Right lobe of liver (tissue), 4 donors: ENCODE data around the gene VAV2.

Experiments
- POLR2A ChIP-seq: fragments of 450-650 bp; IDR thresholded peaks from one replicate; pipeline ENCODE4 v1.6.1; 2017; ENCODE audit warnings: antibody characterized with exemption, mild to moderate bottlenecking
- TF ChIP-seq, protein P1 (sequence below), 4 donors: fragments of 200-600 bp in 3 of 4; fragments of 450-650 bp in 1 of 4; IDR thresholded peaks; one replicate each; pipeline versions ENCODE4 v1.5.1 to v1.8.0; 2016 to 2022; ENCODE audit warnings: antibody characterized with exemption in 4 of 4, mild to moderate bottlenecking in 2 of 4
- donor health status: DM: no; HTN: no; CAD: no.
- donor health status: DM: no; HTN: no; CAD: no.
- donor health status: DM: no; HTN: yes; CAD: no.

DNA sequence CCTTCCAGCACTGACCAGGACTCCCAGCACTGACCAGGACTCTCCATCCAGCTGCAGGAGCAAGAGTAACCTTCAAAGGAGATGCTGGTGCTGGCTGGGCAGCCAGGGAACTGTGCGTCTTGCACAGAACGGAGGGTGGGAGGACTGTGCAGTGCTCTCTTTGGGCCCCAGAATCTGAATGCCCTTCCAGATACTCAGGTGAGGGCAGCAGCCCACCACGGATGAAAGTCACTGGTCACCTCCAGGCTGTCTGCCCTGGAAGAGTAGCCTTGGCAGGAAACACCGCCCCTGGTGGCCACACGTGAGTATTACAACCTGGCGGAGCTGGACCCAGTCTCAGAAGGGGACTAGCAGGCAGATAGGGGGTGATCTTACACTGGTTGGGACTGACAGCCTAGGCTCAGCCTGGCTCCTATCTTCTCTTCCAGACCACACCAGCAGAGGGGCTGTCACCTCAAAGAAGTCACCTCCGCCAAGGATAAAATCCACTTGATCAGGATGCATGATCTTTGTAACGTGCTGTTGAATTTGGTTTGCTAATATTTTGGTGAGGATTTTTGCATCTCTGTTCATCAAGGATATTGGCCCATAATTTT, 249.2 kb downstream of the VAV2 start:
- TF ChIP-seq, protein P1, sequence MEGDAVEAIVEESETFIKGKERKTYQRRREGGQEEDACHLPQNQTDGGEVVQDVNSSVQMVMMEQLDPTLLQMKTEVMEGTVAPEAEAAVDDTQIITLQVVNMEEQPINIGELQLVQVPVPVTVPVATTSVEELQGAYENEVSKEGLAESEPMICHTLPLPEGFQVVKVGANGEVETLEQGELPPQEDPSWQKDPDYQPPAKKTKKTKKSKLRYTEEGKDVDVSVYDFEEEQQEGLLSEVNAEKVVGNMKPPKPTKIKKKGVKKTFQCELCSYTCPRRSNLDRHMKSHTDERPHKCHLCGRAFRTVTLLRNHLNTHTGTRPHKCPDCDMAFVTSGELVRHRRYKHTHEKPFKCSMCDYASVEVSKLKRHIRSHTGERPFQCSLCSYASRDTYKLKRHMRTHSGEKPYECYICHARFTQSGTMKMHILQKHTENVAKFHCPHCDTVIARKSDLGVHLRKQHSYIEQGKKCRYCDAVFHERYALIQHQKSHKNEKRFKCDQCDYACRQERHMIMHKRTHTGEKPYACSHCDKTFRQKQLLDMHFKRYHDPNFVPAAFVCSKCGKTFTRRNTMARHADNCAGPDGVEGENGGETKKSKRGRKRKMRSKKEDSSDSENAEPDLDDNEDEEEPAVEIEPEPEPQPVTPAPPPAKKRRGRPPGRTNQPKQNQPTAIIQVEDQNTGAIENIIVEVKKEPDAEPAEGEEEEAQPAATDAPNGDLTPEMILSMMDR (IDR thresholded peaks at IDR 0.05): peak; percentile 90 to 99 (median 98)
- TF ChIP-seq POLR2A: no peak
